GM06990 (cell line): ENCODE results near the gene QRSL1.
"Not testable (repeated sequence)": the region's sequence is repeated elsewhere in the genome, so short reads cannot be mapped to it uniquely, and the experiment has no call there.

Source experiments
- DNase-seq: peaks from one replicate; pipeline ENCODE4 v3.0.0-alpha.2; 2011; ENCODE audit not compliant: insufficient read length; ENCODE audit errors: extremely low read depth
- H3K27me3 ChIP-seq: replicated peaks from 2 replicates; pipeline ENCODE4 v1.6.0; 2011; ENCODE audit warnings: low read length; ENCODE audit not compliant: control insufficient read depth, insufficient read depth
- H3K36me3 ChIP-seq: 2 replicates; pipeline ENCODE4 v1.5.1; 2011; ENCODE audit warnings: low read length; ENCODE audit not compliant: control insufficient read depth, insufficient read depth
- H3K4me3 ChIP-seq: replicated peaks from 2 replicates; pipeline ENCODE4 v1.5.1; 2011; ENCODE audit warnings: low read depth, mild to moderate bottlenecking, control low read depth, low read length
- CTCF ChIP-seq: IDR thresholded peaks from 2 replicates; pipeline ENCODE4 v1.5.1; 2011; ENCODE audit warnings: low read length, control low read depth, mild to moderate bottlenecking, inconsistent platforms; ENCODE audit not compliant: insufficient read depth, poor library complexity, severe bottlenecking

Gene QRSL1

GRCh38 chr6:106626485-106626884 lies 2.9 kb upstream of the QRSL1 start:
- no peak for DNase-seq
- no peak overlapping the region for H3K4me3 ChIP-seq
- no peaks in the 10 kb centered on the region for H3K27me3 ChIP-seq
- H3K36me3 ChIP-seq, result no peaks in the 10 kb centered on the region; the same call in 1 of the 2 replicates
- no peak for TF ChIP-seq CTCF

- not testable (repeated sequence) for DNase-seq, H3K27me3 ChIP-seq, H3K4me3 ChIP-seq, H3K36me3 ChIP-seq
These were observed 1.6 kb upstream of the QRSL1 start for GRCh38 chr6:106627760-106628159.

GRCh38 chr6:106628658-106629102 lies 698 bp upstream of the QRSL1 start:
- DNase-seq, result no peak

GRCh38 chr6:106629859-106630163 lies 433 bp downstream of the QRSL1 start:
- no peak for DNase-seq
- H3K27me3 ChIP-seq, result no peaks in the 10 kb centered on the region
- no peak for TF ChIP-seq CTCF
- H3K4me3 ChIP-seq, result peak overlapping the region; percentile 93
- H3K36me3 ChIP-seq, result no peaks in the 10 kb centered on the region

More at GRCh38 chr6:106628658-106629102, 698 bp upstream of the QRSL1 start:
- no peaks in the 10 kb centered on the region for H3K27me3 ChIP-seq
- no peaks in the 10 kb centered on the region for H3K36me3 ChIP-seq
- no peak for TF ChIP-seq CTCF
- peak overlapping the region; percentile 93 for H3K4me3 ChIP-seq

GRCh38 chr6:106630366-106630765 lies 988 bp downstream of the QRSL1 start:
- DNase-seq, result peak; percentile 44
- Histone ChIP-seq H3K27me3 (no peaks in the 10 kb centered on the region), H3K36me3 (no peaks in the 10 kb centered on the region; the same call in 1 of the 2 replicates), H3K4me3 (peak overlapping the region; percentile 93)
- no peak for TF ChIP-seq CTCF

- TF ChIP-seq CTCF, result no peak
- Histone ChIP-seq H3K27me3 (no peaks in the 10 kb centered on the region), H3K36me3 (no peaks in the 10 kb centered on the region; the same call in 1 of the 2 replicates), H3K4me3 (no peak overlapping the region)
- no peak for DNase-seq
These were observed 2.0 kb downstream of the QRSL1 start for GRCh38 chr6:106631346-106631745.
